Activated CD8-positive, alpha-beta T cell treated with anti-CD3 and anti-CD28 coated beads, Interleukin-2, amount 10 ng/mL, durations not matched to agents 7 days and 5 days (primary cell): ENCODE measurements around the gene LPIN3. TPM values are rescaled to one million over a fixed set of nuclear protein-coding genes. Genes with fewer than 3 reads are reported as not detected.

Experiments
- ATAC-seq: fragments of 150-1000 bp; cut with Tn5 transposase; one replicate; pipeline ENCODE4 v1.10.0; 2021; ENCODE audit warnings: moderate library complexity
- CTCF ChIA-PET: fragments of 350-600 bp; sonication (Branson Sonifier 250); formaldehyde crosslinking; loops from one replicate; lab custom pipeline; 2021; ENCODE audit warnings: antibody characterized with exemption; lab: Charles Lee
- POLR2A ChIA-PET: fragments of 350-600 bp; sonication (Branson Sonifier 250); formaldehyde crosslinking; loops from one replicate; lab custom pipeline; 2021; ENCODE audit warnings: antibody characterized with exemption; lab: Charles Lee
- DNase-seq: peaks from one replicate; pipeline ENCODE4 v3.0.0-alpha.2; 2020
- H3K27ac Mint-ChIP-seq: one replicate; pipeline ENCODE4 v1.8.0; 2021; ENCODE audit warnings: mild to moderate bottlenecking, mixed read lengths
- H3K27me3 Mint-ChIP-seq: one replicate; pipeline ENCODE4 v1.8.0; 2021; ENCODE audit warnings: low read depth, mixed read lengths
- H3K36me3 Mint-ChIP-seq: one replicate; pipeline ENCODE4 v1.8.0; 2021; ENCODE audit warnings: low read depth, mixed read lengths
- H3K4me1 Mint-ChIP-seq: one replicate; pipeline ENCODE4 v1.8.0; 2021; ENCODE audit warnings: low read depth, mixed read lengths
- H3K4me3 Mint-ChIP-seq: one replicate; pipeline ENCODE4 v1.8.0; 2021; ENCODE audit warnings: mild to moderate bottlenecking, mixed read lengths
- H3K9me3 Mint-ChIP-seq: one replicate; pipeline ENCODE4 v1.8.0; 2022; ENCODE audit warnings: mixed read lengths; ENCODE audit not compliant: insufficient read depth
- total RNA-seq, 2 experiments: library from RNA; stranded (reverse); gene quantifications; one replicate each; pipeline ENCODE4 v1.2.3, GENCODE V29; 2021

Gene LPIN3
- total RNA-seq, result under 1 TPM; 0.74 to 0.91 TPM

GRCh38 chr20:41340327-41341055, at the start of gene LPIN3:
Gene LPIN3, plus strand, starts transcription at chr20:41340821. Its CDS starts 4,983 bp downstream, at chr20:41345804.
- Mint-ChIP-seq H3K9me3 (no peaks in the 10 kb centered on the region), H3K4me3 (peak within 1 kb of the TSS; percentile 66), H3K27me3 (peaks cover 8% of the 10 kb centered on the region), H3K4me1 (peaks cover 13% of the 10 kb centered on the region), H3K27ac (peak within 1 kb of the TSS; percentile 24), H3K36me3 (no peaks in the 10 kb centered on the region)
- ATAC-seq (peak; percentile 70), DNase-seq (peak; percentile 50)
- ChIA-PET POLR2A (no interaction called here), CTCF (interaction anchor here (0.7 to 4.5 kb wide), 26 partner anchors 9 to 677 kb away, joined by 3 to 62 read pairs (median 3); partner anchors contain the start of gene ZHX3)

- H3K9me3 Mint-ChIP-seq, result no peaks in the 10 kb centered on the region
- no peak overlapping the region for H3K27ac Mint-ChIP-seq
- H3K4me3 Mint-ChIP-seq, result no peak overlapping the region
- ATAC-seq, result no peak
- no peak for DNase-seq
- H3K4me1 Mint-ChIP-seq, result no peaks in the 10 kb centered on the region
- ChIA-PET CTCF (interaction anchor here (0.8 to 2.2 kb wide), 2 partner anchors 11 to 899 kb away, joined by 3 to 5 read pairs; no protein-coding TSS in a partner anchor), POLR2A (no interaction called here)
- H3K27me3 Mint-ChIP-seq, result no peaks in the 10 kb centered on the region
- no peaks in the 10 kb centered on the region for H3K36me3 Mint-ChIP-seq
These were observed 47.2 kb upstream of the LPIN3 start for GRCh38 chr20:41293269-41294037.

- ChIA-PET POLR2A (no interaction called here), CTCF (interaction anchor here (0.6 kb wide), 1 partner anchor 111 kb away, joined by 3 read pairs; no protein-coding TSS in a partner anchor)
- DNase-seq (no peak), ATAC-seq (no peak)
- Mint-ChIP-seq H3K4me1 (no peaks in the 10 kb centered on the region), H3K36me3 (no peaks in the 10 kb centered on the region), H3K9me3 (no peaks in the 10 kb centered on the region), H3K27ac (no peak overlapping the region), H3K27me3 (no peaks in the 10 kb centered on the region), H3K4me3 (no peak overlapping the region)
These were observed 40.7 kb upstream of the LPIN3 start for GRCh38 chr20:41299899-41300298.

- Mint-ChIP-seq H3K27me3 (no peaks in the 10 kb centered on the region), H3K9me3 (no peaks in the 10 kb centered on the region), H3K27ac (no peak overlapping the region), H3K4me3 (no peak overlapping the region), H3K36me3 (no peaks in the 10 kb centered on the region), H3K4me1 (no peaks in the 10 kb centered on the region)
- ChIA-PET POLR2A (no interaction called here), CTCF (no interaction called here)
- ATAC-seq, result no peak
- DNase-seq, result no peak
These were observed 40.2 kb upstream of the LPIN3 start for GRCh38 chr20:41300383-41300782.

DNA sequence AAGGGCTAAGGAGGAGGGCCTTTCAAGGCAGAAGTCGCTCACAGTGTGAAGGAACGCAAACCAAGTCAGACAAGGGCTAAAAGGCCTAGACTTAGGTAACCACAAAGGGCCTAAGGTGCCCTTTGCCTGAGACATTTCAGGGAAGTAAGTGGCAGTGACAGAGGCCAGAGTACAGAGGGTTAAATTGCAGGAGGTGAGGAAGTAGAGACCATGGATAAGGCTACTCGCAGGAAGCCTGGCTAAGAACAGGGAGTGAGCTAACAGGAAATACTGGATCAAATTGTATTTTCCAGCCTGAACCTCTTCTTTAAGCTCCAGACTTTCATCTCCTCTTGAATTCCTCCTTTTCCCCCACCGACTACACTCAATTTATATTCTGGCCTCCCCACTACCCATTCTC, 39.7 kb upstream of the LPIN3 start:
- ATAC-seq (no peak), DNase-seq (no peak)
- Mint-ChIP-seq H3K9me3 (no peaks in the 10 kb centered on the region), H3K4me3 (no peak overlapping the region), H3K27ac (no peak overlapping the region), H3K27me3 (no peaks in the 10 kb centered on the region), H3K36me3 (no peaks in the 10 kb centered on the region), H3K4me1 (no peaks in the 10 kb centered on the region)
- CTCF ChIA-PET, result interaction anchor here (0.7 kb wide), 1 partner anchor 11 kb away, joined by 3 read pairs; no protein-coding TSS in a partner anchor
- POLR2A ChIA-PET, result interaction anchor here (0.6 kb wide), 1 partner anchor 432 kb away, joined by 4 read pairs; no protein-coding TSS in a partner anchor

- peaks cover 13% of the 10 kb centered on the region for H3K4me1 Mint-ChIP-seq
- CTCF ChIA-PET, result interaction anchor here (0.7 kb wide), 1 partner anchor 168 kb away, joined by 3 read pairs; no protein-coding TSS in a partner anchor
These were observed 36.6 kb upstream of the LPIN3 start for GRCh38 chr20:41304002-41304401.

GRCh38 chr20:41304424-41305079, 36.1 kb upstream of the LPIN3 start:
- DNase-seq, result no peak
- CTCF ChIA-PET, result no interaction called here
- ATAC-seq, result no peak
- no peaks in the 10 kb centered on the region for H3K36me3 Mint-ChIP-seq
- no peaks in the 10 kb centered on the region for H3K9me3 Mint-ChIP-seq
- POLR2A ChIA-PET, result no interaction called here
- H3K4me1 Mint-ChIP-seq, result peaks cover 13% of the 10 kb centered on the region
- H3K4me3 Mint-ChIP-seq, result no peak overlapping the region
- H3K27me3 Mint-ChIP-seq, result no peaks in the 10 kb centered on the region
- no peak overlapping the region for H3K27ac Mint-ChIP-seq

More at GRCh38 chr20:41304002-41304401, 36.6 kb upstream of the LPIN3 start:
- no peaks in the 10 kb centered on the region for H3K27me3 Mint-ChIP-seq
- no peak for ATAC-seq
- H3K36me3 Mint-ChIP-seq, result no peaks in the 10 kb centered on the region
- no peaks in the 10 kb centered on the region for H3K9me3 Mint-ChIP-seq
- H3K27ac Mint-ChIP-seq, result no peak overlapping the region
- no peak for DNase-seq
- H3K4me3 Mint-ChIP-seq, result no peak overlapping the region
- POLR2A ChIA-PET, result no interaction called here

- ChIA-PET CTCF (interaction anchor here (1.0 to 1.2 kb wide), 3 partner anchors 10 to 171 kb away, joined by 3 to 5 read pairs (median 3); no protein-coding TSS in a partner anchor), POLR2A (no interaction called here)
- Mint-ChIP-seq H3K27ac (no peak overlapping the region), H3K36me3 (no peaks in the 10 kb centered on the region), H3K27me3 (no peaks in the 10 kb centered on the region), H3K9me3 (no peaks in the 10 kb centered on the region), H3K4me1 (peaks cover 13% of the 10 kb centered on the region), H3K4me3 (no peak overlapping the region)
- ATAC-seq, result no peak
- no peak for DNase-seq
These were observed 34.4 kb upstream of the LPIN3 start for GRCh38 chr20:41306061-41306727.

GRCh38 chr20:41307021-41307420, 33.6 kb upstream of the LPIN3 start:
- no peaks in the 10 kb centered on the region for H3K36me3 Mint-ChIP-seq
- ATAC-seq, result no peak
- H3K9me3 Mint-ChIP-seq, result no peaks in the 10 kb centered on the region
- H3K27ac Mint-ChIP-seq, result no peak overlapping the region
- no peak overlapping the region for H3K4me3 Mint-ChIP-seq
- peaks cover 13% of the 10 kb centered on the region for H3K4me1 Mint-ChIP-seq
- no peak for DNase-seq
- no peaks in the 10 kb centered on the region for H3K27me3 Mint-ChIP-seq
- POLR2A ChIA-PET, result no interaction called here
- CTCF ChIA-PET, result interaction anchor here (1.2 kb wide), 1 partner anchor 172 kb away, joined by 5 read pairs; no protein-coding TSS in a partner anchor

GRCh38 chr20:41308290-41308711, 32.3 kb upstream of the LPIN3 start:
- ChIA-PET CTCF (no interaction called here), POLR2A (no interaction called here)
- no peak for ATAC-seq

More at GRCh38 chr20:41308290-41308711, 32.3 kb upstream of the LPIN3 start:
- Mint-ChIP-seq H3K9me3 (no peaks in the 10 kb centered on the region), H3K27me3 (no peaks in the 10 kb centered on the region), H3K4me1 (peaks cover 13% of the 10 kb centered on the region), H3K4me3 (no peak overlapping the region), H3K36me3 (no peaks in the 10 kb centered on the region), H3K27ac (no peak overlapping the region)
- no peak for DNase-seq
